Left forelimb (tissue), 1 donor: ENCODE results near the gene TNFRSF11A.

Source experiments
- DNase-seq: peaks from one replicate; pipeline ENCODE4 v3.0.0-alpha.2; 2018; ENCODE audit warnings: low spot score

The TNFRSF11A gene

GRCh38 chr18:62413206-62413605 is 88.1 kb downstream of the TNFRSF11A start:
- no peak for DNase-seq

GRCh38 chr18:62418258-62418657 is 93.1 kb downstream of the TNFRSF11A start:
- DNase-seq, result no peak

GRCh38 chr18:62420151-62420512 is 95.0 kb downstream of the TNFRSF11A start:
- no peak for DNase-seq

GRCh38 chr18:62420513-62421209 is 95.6 kb downstream of the TNFRSF11A start:
- no peak for DNase-seq

GRCh38 chr18:62425465-62426190 is 100.5 kb downstream of the TNFRSF11A start:
- peak; percentile 78 for DNase-seq

GRCh38 chr18:62426191-62426488 is 101.0 kb downstream of the TNFRSF11A start:
- DNase-seq, result no peak

GRCh38 chr18:62432176-62432575 is 107.1 kb downstream of the TNFRSF11A start:
- no peak for DNase-seq

GRCh38 chr18:62434798-62435197 is 109.7 kb downstream of the TNFRSF11A start:
- no peak for DNase-seq

- DNase-seq, result no peak
Observed at GRCh38 chr18:62435435-62436031, 110.4 kb downstream of the TNFRSF11A start.

GRCh38 chr18:62436636-62437234 is 111.6 kb downstream of the TNFRSF11A start:
- no peak for DNase-seq

GRCh38 chr18:62437235-62438017 is 112.3 kb downstream of the TNFRSF11A start:
- no peak for DNase-seq

GRCh38 chr18:62438018-62438329 is 112.9 kb downstream of the TNFRSF11A start:
- no peak for DNase-seq

GRCh38 chr18:62438402-62438801 is 113.3 kb downstream of the TNFRSF11A start:
- DNase-seq, result no peak

GRCh38 chr18:62438866-62439265 is 113.8 kb downstream of the TNFRSF11A start:
- DNase-seq, result no peak
